Measurements from ENCODE around the gene HTT-AS. TPM values are rescaled to one million over a fixed set of nuclear protein-coding genes. Genes with fewer than 3 reads are reported as not detected.

HTT-AS gene
- total RNA-seq, 1 donor, result not detected

GRCh38 chr4:3022112-3022511 lies 52.2 kb downstream of the HTT-AS start:
- no peak for DNase-seq (ENCODE audit: low read depth)
- TF ChIP-seq, protein P1, sequence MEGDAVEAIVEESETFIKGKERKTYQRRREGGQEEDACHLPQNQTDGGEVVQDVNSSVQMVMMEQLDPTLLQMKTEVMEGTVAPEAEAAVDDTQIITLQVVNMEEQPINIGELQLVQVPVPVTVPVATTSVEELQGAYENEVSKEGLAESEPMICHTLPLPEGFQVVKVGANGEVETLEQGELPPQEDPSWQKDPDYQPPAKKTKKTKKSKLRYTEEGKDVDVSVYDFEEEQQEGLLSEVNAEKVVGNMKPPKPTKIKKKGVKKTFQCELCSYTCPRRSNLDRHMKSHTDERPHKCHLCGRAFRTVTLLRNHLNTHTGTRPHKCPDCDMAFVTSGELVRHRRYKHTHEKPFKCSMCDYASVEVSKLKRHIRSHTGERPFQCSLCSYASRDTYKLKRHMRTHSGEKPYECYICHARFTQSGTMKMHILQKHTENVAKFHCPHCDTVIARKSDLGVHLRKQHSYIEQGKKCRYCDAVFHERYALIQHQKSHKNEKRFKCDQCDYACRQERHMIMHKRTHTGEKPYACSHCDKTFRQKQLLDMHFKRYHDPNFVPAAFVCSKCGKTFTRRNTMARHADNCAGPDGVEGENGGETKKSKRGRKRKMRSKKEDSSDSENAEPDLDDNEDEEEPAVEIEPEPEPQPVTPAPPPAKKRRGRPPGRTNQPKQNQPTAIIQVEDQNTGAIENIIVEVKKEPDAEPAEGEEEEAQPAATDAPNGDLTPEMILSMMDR (IDR thresholded peaks at IDR 0.05; ENCODE audit: insufficient read depth, low read length), result no peak
- no peak overlapping the region for H3K4me3 ChIP-seq (ENCODE audit: low read depth, low read length)

DNA sequence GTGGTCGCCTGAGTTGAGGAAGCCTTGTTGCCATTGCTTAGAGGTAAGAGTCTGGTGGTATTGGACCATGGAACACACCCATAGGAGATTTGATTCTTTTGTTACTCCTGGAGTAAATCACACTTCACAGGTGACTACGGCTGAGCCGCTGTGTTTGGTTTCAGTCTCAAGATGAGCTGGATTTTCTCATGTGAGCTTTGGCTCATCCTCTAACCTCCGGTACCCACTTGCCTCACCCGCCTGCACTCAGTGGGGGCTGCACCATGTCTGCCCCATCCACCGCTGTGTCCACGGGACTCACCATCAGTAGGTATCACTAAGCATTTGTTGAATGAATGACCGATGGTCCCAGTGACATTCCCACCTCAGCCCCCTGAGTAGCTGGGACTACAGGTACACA lies 52.7 kb downstream of the HTT-AS start:
- no peak overlapping the region for H3K4me3 ChIP-seq (ENCODE audit: low read depth, low read length)
- DNase-seq (ENCODE audit: low read depth), result no peak
- TF ChIP-seq, protein P1 (IDR thresholded peaks at IDR 0.05; ENCODE audit: insufficient read depth, low read length), result no peak

DNA sequence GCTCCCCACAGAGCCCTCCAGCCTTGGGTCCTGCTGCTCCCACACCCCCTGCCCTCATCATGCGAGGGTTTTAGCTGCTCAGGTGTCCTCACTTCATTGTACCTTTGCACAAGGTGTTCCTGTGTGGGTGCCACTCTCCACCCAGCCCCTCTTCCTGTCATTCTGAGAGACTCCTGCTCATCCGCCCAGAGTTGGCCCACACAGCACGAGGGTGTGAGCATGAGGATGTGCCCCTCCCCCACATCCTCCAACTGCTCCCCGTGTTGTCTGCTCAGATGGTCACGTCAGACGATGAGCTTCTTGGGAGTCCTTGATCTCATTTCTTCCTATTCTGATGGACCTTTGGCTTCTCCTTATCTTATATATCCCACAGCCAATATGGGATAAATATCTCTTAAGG lies 53.2 kb downstream of the HTT-AS start:
- H3K4me3 ChIP-seq (ENCODE audit: low read depth, low read length), result no peak overlapping the region
- no peak for DNase-seq (ENCODE audit: low read depth)
- TF ChIP-seq, protein P1 (IDR thresholded peaks at IDR 0.05; ENCODE audit: insufficient read depth, low read length), result no peak

DNA sequence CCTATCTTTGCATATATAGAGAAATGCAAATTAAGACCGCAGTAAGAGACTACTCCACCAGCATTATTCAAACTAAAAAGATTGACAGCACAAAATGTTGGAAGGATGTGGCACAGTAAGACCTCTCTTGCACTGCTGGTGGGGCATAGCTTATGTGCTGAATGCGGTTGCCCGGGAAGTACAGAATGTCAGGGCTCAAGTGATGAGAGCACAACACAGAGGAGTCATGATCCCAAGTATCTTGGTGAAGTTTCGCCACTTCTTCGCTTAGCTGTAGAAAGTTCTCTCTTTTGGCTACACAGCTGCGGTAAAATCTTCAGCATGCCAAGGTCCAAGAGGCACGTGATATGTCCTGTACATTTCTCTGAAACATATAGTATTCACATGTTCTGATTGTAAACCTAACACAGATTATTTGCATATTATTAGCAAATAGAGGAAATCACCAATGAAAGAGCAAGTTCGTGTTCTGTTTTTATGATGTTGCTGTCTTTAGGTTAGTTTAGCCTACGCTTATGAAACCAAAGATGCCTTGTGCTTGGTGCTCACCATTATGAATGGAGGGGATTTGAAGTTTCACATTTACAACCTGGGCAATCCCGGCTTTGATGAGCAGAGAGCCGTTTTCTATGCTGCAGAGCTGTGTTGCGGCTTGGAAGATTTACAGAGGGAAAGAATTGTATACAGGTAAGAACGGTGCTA lies 55.0 kb downstream of the HTT-AS start:
- no peak for DNase-seq (ENCODE audit: low read depth)
- TF ChIP-seq, protein P1 (IDR thresholded peaks at IDR 0.05; ENCODE audit: insufficient read depth, low read length), result no peak
- H3K4me3 ChIP-seq (ENCODE audit: low read depth, low read length), result no peak overlapping the region

GRCh38 chr4:3017504-3017903 lies 56.8 kb downstream of the HTT-AS start:
- TF ChIP-seq, protein P1 (IDR thresholded peaks at IDR 0.05; ENCODE audit: insufficient read depth, low read length), result no peak
- no peak for DNase-seq (ENCODE audit: low read depth)
- H3K4me3 ChIP-seq (ENCODE audit: low read depth, low read length), result no peak overlapping the region

DNA sequence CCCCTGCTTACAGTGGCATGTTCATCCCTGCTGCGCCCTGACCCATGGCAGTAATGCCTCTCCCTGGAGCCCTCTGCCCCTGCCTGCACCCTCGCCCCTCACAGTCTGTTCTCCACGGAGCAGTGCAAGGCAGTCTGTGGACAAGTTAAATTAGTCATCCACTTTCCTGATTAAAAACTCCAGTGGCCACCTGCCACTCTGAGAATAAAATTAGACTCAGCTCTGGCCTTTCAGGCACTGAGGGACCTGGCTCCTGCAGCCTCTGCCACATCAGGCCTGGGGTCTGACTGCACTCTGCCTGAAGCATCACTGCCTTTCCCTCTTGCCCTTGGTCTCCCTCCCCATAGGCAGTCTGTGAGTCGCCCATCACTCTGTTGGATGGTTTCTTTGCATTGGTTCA lies 57.4 kb downstream of the HTT-AS start:
- no peak for DNase-seq (ENCODE audit: low read depth)
- no peak overlapping the region for H3K4me3 ChIP-seq (ENCODE audit: low read depth, low read length)
- TF ChIP-seq, protein P1 (IDR thresholded peaks at IDR 0.05; ENCODE audit: insufficient read depth, low read length), result no peak

Measured in fibroblast of the aortic adventitia (primary cell).